Fibroblast of lung (primary cell): Measurements from ENCODE around the gene CFAP221. TPM values are rescaled to one million over a fixed set of nuclear protein-coding genes. Genes with fewer than 3 reads are reported as not detected.

ENCODE experiments used
- DNase-seq, 2 donors: peaks; one replicate each; pipeline versions ENCODE4 v3.0.0 to v3.0.0-alpha.2; 2010; ENCODE audit warnings: low read depth in 2 of 2
- H2AFZ ChIP-seq: 2 replicates; pipeline ENCODE4 v1.5.1; 2012; ENCODE audit warnings: low read length, control low read depth, inconsistent platforms
- H3K27ac ChIP-seq: 2 replicates; pipeline ENCODE4 v1.5.1; 2011; ENCODE audit warnings: low read length, control low read depth; ENCODE audit not compliant: insufficient read depth
- H3K27me3 ChIP-seq: 2 replicates; pipeline ENCODE4 v1.5.1; 2011; ENCODE audit warnings: mild to moderate bottlenecking, low read length; ENCODE audit not compliant: control insufficient read depth, insufficient read depth
- H3K36me3 ChIP-seq: 2 replicates; pipeline ENCODE4 v1.5.1; 2011; ENCODE audit warnings: low read length; ENCODE audit not compliant: control insufficient read depth, insufficient read depth
- H3K4me1 ChIP-seq: 2 replicates; pipeline ENCODE4 v1.5.1; 2011; ENCODE audit warnings: low read length; ENCODE audit not compliant: control insufficient read depth, insufficient read depth; ENCODE audit errors: extremely low read depth
- H3K4me2 ChIP-seq: 2 replicates; pipeline ENCODE4 v1.5.1; 2011; ENCODE audit warnings: low read length, control low read depth; ENCODE audit not compliant: insufficient read depth; ENCODE audit errors: extremely low read depth
- H3K4me3 ChIP-seq, 4 experiments: fragments of 200-600 bp in 1 of 4; sonication (generic) in 1 of 4; replicated peaks in 1 of 4; 2 replicates each; pipeline ENCODE4 v1.5.1; 2011 to 2016; ENCODE audit warnings: low read length in 4 of 4, low read depth in 3 of 4, mild to moderate bottlenecking in 3 of 4, control low read depth in 2 of 4, inconsistent platforms in 1 of 4, mixed read lengths in 1 of 4; ENCODE audit not compliant: insufficient read depth in 1 of 4; ENCODE audit errors: control extremely low read depth in 1 of 4
- H3K79me2 ChIP-seq: 2 replicates; pipeline ENCODE4 v1.5.1; 2012; ENCODE audit warnings: mild to moderate bottlenecking, low read length, inconsistent platforms; ENCODE audit not compliant: control insufficient read depth, insufficient read depth
- H3K9ac ChIP-seq: 2 replicates; pipeline ENCODE4 v1.5.1; 2011; ENCODE audit warnings: mild to moderate bottlenecking, low read length, control low read depth; ENCODE audit not compliant: insufficient read depth
- H3K9me3 ChIP-seq: 2 replicates; pipeline ENCODE4 v1.5.1; 2012; ENCODE audit warnings: low read depth, low read length; ENCODE audit not compliant: control insufficient read depth, insufficient read depth
- H4K20me1 ChIP-seq: 2 replicates; pipeline ENCODE4 v1.5.1; 2011; ENCODE audit warnings: low read length; ENCODE audit not compliant: control insufficient read depth, insufficient read depth; ENCODE audit errors: extremely low read depth
- EZH2 ChIP-seq: IDR thresholded peaks from 2 replicates; pipeline ENCODE4 v1.5.1; 2012; ENCODE audit warnings: low read length, control low read depth, mild to moderate bottlenecking; ENCODE audit errors: missing control alignments
- polyA plus RNA-seq, 2 donors: library from polyadenylated mRNA; depleted of rRNA in 1 of 2; stranded (reverse) in 1 of 2; unstranded in 1 of 2; fragments of >200 nt; gene quantifications; 2 replicates each; pipeline ENCODE4 v1.2.1, GENCODE V29; 2011 to 2012; ENCODE audit warnings: missing spikeins in 1 of 2
- total RNA-seq: library from RNA; depleted of rRNA; stranded (reverse); fragments of >200 nt; gene quantifications from 2 replicates; pipeline ENCODE4 v1.2.1, GENCODE V29; 2014
- TF ChIP-seq, protein P1 (sequence below), 2 donors: IDR thresholded peaks in 1 of 2; conservative IDR thresholded peaks in 1 of 2; 1 replicate in 1 of 2; 2 replicates in 1 of 2; pipeline ENCODE4 v1.5.1; 2011 to 2012; ENCODE audit warnings: low read length in 2 of 2, control low read depth in 1 of 2, inconsistent platforms in 1 of 2, low read depth in 1 of 2, mild to moderate bottlenecking in 1 of 2

The CFAP221 gene
- total and polyA plus RNA-seq, 2 donors (not counting 1 experiment from before 2014, with no cell fraction given): 0.07 TPM; not detected in 1

DNA sequence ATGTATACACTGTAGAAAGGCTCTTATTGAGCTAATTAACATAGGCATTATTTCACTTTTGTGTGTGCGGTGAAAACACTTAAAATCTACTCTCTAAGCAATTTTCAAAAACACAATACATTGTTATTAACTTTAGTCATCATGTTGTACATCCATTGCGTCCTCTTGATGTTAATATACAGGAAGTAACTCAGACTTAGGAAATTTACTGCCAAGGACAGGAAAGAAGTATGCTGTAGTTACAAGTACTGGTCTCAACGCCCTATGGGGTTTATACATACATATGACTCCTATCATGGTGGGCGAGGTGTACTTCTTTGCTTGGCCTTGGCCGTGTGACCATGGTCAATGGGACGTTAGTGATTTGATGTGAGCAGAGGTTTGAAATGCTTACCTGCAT is 35.5 kb upstream of the CFAP221 start:
- no peaks in the 10 kb centered on the region for H3K36me3 ChIP-seq
- no peaks in the 10 kb centered on the region for H4K20me1 ChIP-seq
- H3K4me3 ChIP-seq: no peak overlapping the region
- no peaks in the 10 kb centered on the region for H3K4me1 ChIP-seq
- no peak overlapping the region for H3K27ac ChIP-seq
- no peak overlapping the region for H2AFZ ChIP-seq
- no peak overlapping the region for H3K9ac ChIP-seq
- TF ChIP-seq, protein P1, sequence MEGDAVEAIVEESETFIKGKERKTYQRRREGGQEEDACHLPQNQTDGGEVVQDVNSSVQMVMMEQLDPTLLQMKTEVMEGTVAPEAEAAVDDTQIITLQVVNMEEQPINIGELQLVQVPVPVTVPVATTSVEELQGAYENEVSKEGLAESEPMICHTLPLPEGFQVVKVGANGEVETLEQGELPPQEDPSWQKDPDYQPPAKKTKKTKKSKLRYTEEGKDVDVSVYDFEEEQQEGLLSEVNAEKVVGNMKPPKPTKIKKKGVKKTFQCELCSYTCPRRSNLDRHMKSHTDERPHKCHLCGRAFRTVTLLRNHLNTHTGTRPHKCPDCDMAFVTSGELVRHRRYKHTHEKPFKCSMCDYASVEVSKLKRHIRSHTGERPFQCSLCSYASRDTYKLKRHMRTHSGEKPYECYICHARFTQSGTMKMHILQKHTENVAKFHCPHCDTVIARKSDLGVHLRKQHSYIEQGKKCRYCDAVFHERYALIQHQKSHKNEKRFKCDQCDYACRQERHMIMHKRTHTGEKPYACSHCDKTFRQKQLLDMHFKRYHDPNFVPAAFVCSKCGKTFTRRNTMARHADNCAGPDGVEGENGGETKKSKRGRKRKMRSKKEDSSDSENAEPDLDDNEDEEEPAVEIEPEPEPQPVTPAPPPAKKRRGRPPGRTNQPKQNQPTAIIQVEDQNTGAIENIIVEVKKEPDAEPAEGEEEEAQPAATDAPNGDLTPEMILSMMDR (conservative IDR thresholded peaks at IDR 0.05 in 1 of 2, IDR thresholded peaks at IDR 0.05 in 1 of 2; ENCODE audit: low read depth in 1 of 2, low read length in 2 of 2): no peak
- TF ChIP-seq EZH2: no peak
- no peaks in the 10 kb centered on the region for H3K79me2 ChIP-seq
- DNase-seq: no peak
- no peaks in the 10 kb centered on the region for H3K27me3 ChIP-seq
- H3K9me3 ChIP-seq: no peaks in the 10 kb centered on the region
- no peak overlapping the region for H3K4me2 ChIP-seq

GRCh38 chr2:119511989-119512388 is 32.3 kb upstream of the CFAP221 start:
- H3K4me1 ChIP-seq: no peaks in the 10 kb centered on the region
- H3K9me3 ChIP-seq: no peaks in the 10 kb centered on the region
- H3K27me3 ChIP-seq: no peaks in the 10 kb centered on the region
- no peak overlapping the region for H3K4me2 ChIP-seq
- no peak for TF ChIP-seq EZH2
- TF ChIP-seq, protein P1 (conservative IDR thresholded peaks at IDR 0.05 in 1 of 2, IDR thresholded peaks at IDR 0.05 in 1 of 2; ENCODE audit: low read depth in 1 of 2, low read length in 2 of 2): no peak
- H3K27ac ChIP-seq: no peak overlapping the region
- no peak for DNase-seq
- H3K4me3 ChIP-seq: no peak overlapping the region
- H4K20me1 ChIP-seq: no peaks in the 10 kb centered on the region
- no peaks in the 10 kb centered on the region for H3K79me2 ChIP-seq
- H2AFZ ChIP-seq: no peak overlapping the region
- no peak overlapping the region for H3K9ac ChIP-seq
- no peaks in the 10 kb centered on the region for H3K36me3 ChIP-seq

- no peak overlapping the region for H3K4me3 ChIP-seq
- H3K36me3 ChIP-seq: no peaks in the 10 kb centered on the region
- H3K79me2 ChIP-seq: no peaks in the 10 kb centered on the region
- no peaks in the 10 kb centered on the region for H4K20me1 ChIP-seq
- no peak overlapping the region for H3K4me2 ChIP-seq
- H2AFZ ChIP-seq: no peak overlapping the region
- TF ChIP-seq, protein P1 (conservative IDR thresholded peaks at IDR 0.05 in 1 of 2, IDR thresholded peaks at IDR 0.05 in 1 of 2; ENCODE audit: low read depth in 1 of 2, low read length in 2 of 2): no peak
- no peak for TF ChIP-seq EZH2
- H3K9me3 ChIP-seq: no peaks in the 10 kb centered on the region
- H3K4me1 ChIP-seq: no peaks in the 10 kb centered on the region
- no peak overlapping the region for H3K9ac ChIP-seq
- no peak overlapping the region for H3K27ac ChIP-seq
- no peaks in the 10 kb centered on the region for H3K27me3 ChIP-seq
- no peak for DNase-seq
Observed at GRCh38 chr2:119512946-119513345, 31.3 kb upstream of the CFAP221 start.
